ENCODE measurements around the gene RNF214.

The RNF214 gene

DNA sequence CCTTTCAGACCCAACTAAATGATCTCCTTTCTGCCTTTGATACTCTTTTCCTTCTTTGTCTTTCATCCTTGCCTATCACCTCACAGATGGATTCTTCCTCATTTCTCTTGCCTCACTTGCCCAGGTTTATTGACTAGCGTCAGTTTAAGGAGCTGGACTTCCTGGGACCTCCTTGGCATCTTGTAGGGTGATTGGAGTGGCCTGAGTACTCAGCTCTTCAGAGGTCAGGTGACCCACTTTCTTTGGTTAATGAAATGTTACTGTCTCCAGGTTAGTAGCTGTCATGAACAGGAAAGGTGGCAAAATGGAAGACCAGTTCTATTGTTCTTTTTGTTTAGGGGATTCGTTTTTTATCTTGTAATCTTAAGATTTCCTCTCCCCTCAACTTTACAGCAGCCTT is 54.1 kb downstream of the RNF214 start:
- Histone ChIP-seq H4K20me1 (ENCODE audit: control insufficient read depth, insufficient read depth, low read depth, low read length) (no peaks in the 10 kb centered on the region), H3K27ac (ENCODE audit: low read depth, low read length) (no peak overlapping the region), H3K36me3 (ENCODE audit: control insufficient read depth, low read length) (peaks cover 16% of the 10 kb centered on the region; the same call in 1 of the 2 replicates), H3K4me3 (ENCODE audit: low read length) (no peak overlapping the region), H3K79me2 (ENCODE audit: control insufficient read depth, low read length) (no peaks in the 10 kb centered on the region), H3K4me1 (ENCODE audit: control insufficient read depth, low read length) (no peaks in the 10 kb centered on the region), H3K27me3 (ENCODE audit: control insufficient read depth, low read length) (no peaks in the 10 kb centered on the region), H3K4me2 (ENCODE audit: low read length) (no peak overlapping the region), H3F3A (ENCODE audit: control insufficient read depth, insufficient read depth) (no peaks in the 10 kb centered on the region), H3K9me3 (ENCODE audit: control insufficient read depth, insufficient read depth, low read length) (no peaks in the 10 kb centered on the region), H3K9me2 (replicated peaks; ENCODE audit: control insufficient read depth, low read length) (no peaks in the 10 kb centered on the region)
- TF ChIP-seq CTCF (IDR thresholded peaks at IDR 0.05; ENCODE audit: low read depth, low read length, poor library complexity, severe bottlenecking) (no peak), EZH2phosphoT487 (IDR thresholded peaks at IDR 0.05; ENCODE audit: borderline replicate concordance, low read length) (no peak)

DNA sequence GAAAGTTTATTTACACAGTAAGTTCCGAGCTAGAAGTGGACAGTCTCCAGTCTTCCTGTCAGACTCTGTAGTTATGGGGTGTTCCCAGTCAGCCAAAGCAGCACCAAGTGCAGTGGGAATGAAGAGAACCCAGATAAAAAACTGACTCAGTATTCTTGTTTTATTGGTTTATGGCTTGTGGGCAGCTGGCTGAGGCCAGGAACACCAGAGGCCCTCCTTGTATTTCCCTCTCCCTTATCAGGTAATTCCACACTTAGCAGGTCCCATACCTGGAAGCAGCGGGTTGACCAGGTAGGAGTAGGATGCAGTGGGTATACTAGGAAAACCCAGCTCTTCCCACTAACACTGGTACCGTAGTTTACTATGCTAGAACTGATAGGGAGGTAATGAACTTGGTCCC is 55.2 kb downstream of the RNF214 start:
- Histone ChIP-seq H4K20me1 (ENCODE audit: control insufficient read depth, insufficient read depth, low read depth, low read length) (no peaks in the 10 kb centered on the region), H3K9me3 (ENCODE audit: control insufficient read depth, insufficient read depth, low read length) (no peaks in the 10 kb centered on the region), H3K9me2 (replicated peaks; ENCODE audit: control insufficient read depth, low read length) (no peaks in the 10 kb centered on the region), H3K4me2 (ENCODE audit: low read length) (no peak overlapping the region), H3K27me3 (ENCODE audit: control insufficient read depth, low read length) (no peaks in the 10 kb centered on the region), H3F3A (ENCODE audit: control insufficient read depth, insufficient read depth) (no peaks in the 10 kb centered on the region), H3K4me3 (ENCODE audit: low read length) (no peak overlapping the region), H3K27ac (ENCODE audit: low read depth, low read length) (no peak overlapping the region), H3K79me2 (ENCODE audit: control insufficient read depth, low read length) (no peaks in the 10 kb centered on the region), H3K36me3 (ENCODE audit: control insufficient read depth, low read length) (peaks cover 9% of the 10 kb centered on the region; the same call in 1 of the 2 replicates), H3K4me1 (ENCODE audit: control insufficient read depth, low read length) (no peaks in the 10 kb centered on the region)
- no peak for TF ChIP-seq CTCF (IDR thresholded peaks at IDR 0.05; ENCODE audit: low read depth, low read length, poor library complexity, severe bottlenecking)

DNA sequence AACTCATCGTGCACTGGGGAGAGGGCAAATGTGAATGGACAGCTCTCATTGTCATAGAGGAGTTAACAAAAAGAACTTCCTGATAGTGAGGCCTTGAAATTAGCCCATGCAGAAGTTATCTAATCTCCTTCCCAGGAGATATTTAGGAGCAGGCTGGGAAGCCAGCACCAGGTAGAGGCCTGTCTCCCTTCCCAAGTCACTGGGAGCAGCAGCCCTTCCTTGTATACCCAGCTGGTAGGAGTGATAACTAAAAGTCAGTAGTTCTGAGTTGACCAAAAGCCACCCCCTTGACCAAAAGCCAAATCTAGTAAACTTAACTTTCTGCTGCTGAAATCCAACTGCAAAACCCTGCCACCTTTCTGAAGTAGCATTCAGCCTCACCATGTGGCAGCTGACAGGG is 57.3 kb downstream of the RNF214 start:
- Histone ChIP-seq H3K79me2 (ENCODE audit: control insufficient read depth, low read length) (no peaks in the 10 kb centered on the region), H3K4me2 (ENCODE audit: low read length) (no peak overlapping the region), H3K4me1 (ENCODE audit: control insufficient read depth, low read length) (no peaks in the 10 kb centered on the region), H3K9me2 (replicated peaks; ENCODE audit: control insufficient read depth, low read length) (no peaks in the 10 kb centered on the region), H3K36me3 (ENCODE audit: control insufficient read depth, low read length) (no peaks in the 10 kb centered on the region; the same call in 1 of the 2 replicates), H4K20me1 (ENCODE audit: control insufficient read depth, insufficient read depth, low read depth, low read length) (no peaks in the 10 kb centered on the region), H3K4me3 (ENCODE audit: low read length) (no peak overlapping the region), H3K9me3 (ENCODE audit: control insufficient read depth, insufficient read depth, low read length) (no peaks in the 10 kb centered on the region), H3F3A (ENCODE audit: control insufficient read depth, insufficient read depth) (no peaks in the 10 kb centered on the region), H3K27me3 (ENCODE audit: control insufficient read depth, low read length) (no peaks in the 10 kb centered on the region), H3K27ac (ENCODE audit: low read depth, low read length) (no peak overlapping the region)
- TF ChIP-seq CTCF (IDR thresholded peaks at IDR 0.05; ENCODE audit: low read depth, low read length, poor library complexity, severe bottlenecking) (no peak), EZH2phosphoT487 (IDR thresholded peaks at IDR 0.05; ENCODE audit: borderline replicate concordance, low read length) (no peak)
